ENCODE measurements around the gene PXK.

The PXK gene

DNA sequence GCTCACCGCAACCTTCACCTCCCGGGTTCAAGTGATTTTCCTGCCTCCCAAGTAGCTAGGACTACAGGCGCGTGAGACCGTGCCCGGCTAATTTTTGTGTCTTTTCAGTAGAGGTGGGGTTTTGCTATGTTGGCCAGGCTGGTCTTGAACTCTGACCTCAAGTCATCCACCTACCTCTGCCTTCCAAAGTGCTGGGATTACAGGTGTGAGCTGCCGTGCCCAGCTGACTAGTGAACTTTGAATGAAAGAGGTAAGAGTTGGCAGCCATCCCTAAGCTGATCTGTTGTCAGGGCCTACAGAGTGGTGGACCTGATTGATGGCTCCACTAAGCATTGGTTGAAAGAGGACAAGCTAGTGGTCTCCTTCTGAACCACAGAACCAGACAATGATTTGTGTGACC is 15.3 kb downstream of the PXK start:
- no peak for DNase-seq (ENCODE audit: low read depth in 2 of 2)

DNA sequence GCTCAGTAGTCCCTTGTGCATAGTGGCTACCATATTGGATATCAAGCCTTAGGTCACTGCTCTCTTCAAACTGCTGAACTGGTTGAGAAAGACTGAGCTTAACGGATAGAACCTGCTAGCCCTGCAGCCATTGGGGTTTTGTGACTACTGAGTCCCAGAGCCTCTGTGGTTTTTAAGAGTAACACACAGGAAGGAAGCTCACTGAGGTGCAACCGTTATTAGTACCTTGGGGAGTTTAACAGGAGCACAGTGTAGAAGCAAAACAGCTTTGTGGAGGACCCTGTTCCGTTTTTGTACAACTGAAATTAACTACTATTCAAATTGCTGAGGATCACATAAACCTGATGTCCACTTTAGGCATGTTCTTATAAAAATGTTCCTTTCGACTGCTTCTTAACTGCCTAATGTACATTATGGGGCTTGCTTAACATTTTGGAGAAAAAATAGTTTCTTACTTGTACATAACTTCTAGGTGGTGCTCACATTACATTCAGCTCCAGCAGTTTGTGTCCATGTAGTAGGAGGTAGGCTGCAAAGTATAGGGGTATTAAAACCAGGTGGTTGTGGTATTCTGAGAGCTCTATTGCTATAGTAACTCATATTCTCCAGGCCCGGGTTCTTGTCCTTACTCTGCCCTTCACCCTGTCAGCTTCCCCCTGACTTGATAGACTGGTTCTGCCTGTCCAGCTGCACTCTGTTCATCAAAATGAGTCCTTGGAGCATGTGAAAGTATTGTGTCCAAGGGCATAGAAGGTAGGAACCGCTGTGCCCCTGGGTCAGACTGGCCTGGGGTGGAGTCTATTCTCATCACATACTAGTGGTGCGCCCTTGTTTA is 17.3 kb downstream of the PXK start:
- no peak for DNase-seq (ENCODE audit: low read depth in 2 of 2)

DNA sequence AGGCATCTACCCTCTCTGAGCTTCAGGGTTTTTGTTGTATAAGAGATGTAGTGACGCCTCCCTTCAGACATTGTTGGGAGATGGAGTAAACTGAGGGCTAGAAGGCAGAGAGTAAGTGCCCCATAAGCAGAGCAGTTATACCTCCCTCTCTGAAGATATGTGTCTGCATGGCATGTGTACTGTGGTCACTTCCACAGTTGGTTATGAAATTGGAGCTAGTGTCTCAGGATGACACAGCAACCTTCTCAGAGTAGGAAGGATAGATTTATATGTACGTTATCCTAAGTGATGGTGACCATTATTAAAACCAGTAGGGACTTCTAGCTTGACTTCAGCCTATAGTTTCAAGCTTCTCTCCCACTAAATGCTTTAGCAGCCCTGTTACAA is 17.9 kb downstream of the PXK start:
- no peak for DNase-seq (ENCODE audit: low read depth in 2 of 2)

DNA sequence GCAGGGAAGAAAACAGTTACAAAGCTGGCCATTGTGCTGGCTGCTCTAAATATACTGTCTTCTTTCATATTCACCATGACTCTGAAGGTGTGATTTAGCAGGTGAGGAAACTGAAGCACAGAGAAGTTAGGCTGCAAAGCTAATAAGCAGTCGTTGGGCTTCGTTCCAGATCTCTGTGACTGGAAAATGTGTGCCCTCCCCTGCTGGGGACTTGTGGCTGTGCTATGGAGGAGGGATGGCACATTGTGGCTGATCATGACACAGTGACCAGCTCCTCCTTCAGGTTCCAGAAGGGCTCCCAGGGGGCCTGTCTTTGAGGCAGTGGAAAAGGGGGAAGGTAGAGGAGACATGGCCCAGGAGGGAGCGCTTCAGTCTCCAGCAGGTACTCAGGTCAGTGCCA is 19.2 kb downstream of the PXK start:
- no peak for DNase-seq (ENCODE audit: low read depth in 2 of 2)

DNA sequence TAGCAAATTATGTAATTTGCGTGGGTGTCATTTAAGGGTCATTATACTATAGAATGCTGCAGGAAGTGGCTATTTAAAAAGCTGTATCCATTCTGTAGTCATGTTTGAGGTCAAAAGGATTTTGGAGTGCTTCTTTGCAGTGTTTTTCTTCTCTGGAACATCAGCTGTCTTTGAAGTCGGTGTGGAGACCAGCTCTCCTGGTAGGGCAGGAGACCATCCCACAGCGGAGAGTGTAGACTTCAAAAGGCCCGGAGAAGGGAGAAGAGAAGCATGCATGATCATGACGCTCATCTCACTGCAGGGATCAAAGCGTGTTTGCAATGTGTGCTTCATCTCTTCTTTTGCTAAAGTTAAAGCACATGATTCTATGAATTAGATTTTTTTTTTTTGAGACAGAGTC is 19.9 kb downstream of the PXK start:
- DNase-seq (ENCODE audit: low read depth in 2 of 2): no peak

DNA sequence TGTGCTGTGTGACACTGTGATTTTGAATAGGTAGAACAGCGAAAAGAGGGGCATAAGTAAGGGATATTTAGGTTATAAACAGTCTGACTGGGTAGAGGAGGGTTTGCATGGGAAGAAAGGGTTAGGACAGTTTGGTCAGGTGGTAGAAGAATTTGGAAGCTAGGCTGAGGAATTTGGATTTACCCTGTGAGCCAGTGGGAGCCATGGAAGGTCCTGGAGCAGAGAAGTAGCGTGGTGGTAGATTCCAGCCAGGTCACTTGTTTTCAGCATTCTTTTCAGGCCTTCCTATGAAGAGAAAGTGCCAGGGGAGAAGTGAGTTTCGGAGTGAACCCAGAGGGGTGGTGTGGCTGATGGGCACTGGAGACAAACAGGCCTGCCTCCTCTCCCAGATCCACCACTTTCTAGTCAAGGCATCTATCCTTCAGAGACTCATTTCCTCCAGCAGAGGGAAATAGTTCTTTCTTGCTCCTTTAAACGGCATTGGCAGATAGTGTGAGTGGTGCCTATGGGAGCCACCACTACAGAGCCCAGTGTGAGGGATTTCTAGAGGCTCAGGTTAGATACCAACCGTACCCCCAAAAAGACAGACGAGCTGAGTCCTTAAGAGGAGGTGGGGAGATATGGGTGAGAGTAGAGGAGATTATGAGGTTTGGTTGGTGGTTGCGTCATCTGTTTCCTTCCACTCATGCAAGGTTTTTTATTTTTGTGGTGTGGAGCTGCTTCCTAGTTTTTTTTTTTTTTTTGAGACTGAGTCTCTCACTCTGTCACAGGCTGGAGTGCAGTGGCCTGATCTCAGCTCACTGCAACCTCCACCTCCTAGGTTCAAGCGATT is 21.2 kb downstream of the PXK start:
- no peak for DNase-seq (ENCODE audit: low read depth in 2 of 2)

DNA sequence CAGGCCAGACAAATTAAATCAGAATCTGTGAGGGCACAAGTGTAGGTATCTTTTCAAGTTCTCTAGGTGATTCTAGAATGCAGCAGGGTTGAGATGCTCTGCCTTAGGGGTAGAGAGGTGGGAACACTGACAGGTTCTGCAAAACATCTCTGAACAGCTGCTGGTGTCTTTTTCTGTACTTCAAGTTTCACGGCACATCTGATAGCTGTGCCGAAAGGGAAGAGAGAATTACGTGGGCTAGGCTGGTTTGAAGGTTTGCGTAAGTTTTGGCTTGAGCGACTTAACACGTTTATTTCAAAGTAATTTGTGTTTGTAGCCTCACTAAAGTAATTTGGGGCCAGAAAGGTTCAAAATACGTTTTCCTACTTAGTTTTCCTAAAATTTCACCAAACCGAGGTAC is 22.5 kb downstream of the PXK start:
- DNase-seq (ENCODE audit: low read depth in 2 of 2): no peak

DNA sequence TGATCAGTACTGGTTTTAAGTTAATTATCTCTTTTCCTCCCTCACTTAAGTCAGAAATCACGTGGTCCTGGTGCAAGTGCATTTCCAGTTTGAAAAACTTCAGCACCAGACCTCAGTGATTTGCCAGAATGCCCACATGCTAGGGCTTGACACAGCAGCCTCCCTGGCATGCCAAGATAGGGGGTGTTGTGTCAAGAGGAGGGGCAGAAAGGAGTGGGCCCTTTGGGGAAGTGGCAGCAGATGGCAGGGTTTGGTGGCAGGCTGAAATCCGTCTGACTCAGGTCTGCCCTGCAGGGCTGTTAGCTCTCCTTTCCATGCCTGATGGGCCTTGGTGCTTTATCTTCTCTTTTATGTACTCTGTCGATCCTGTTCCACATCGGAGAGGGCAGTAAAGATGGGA is 23.4 kb downstream of the PXK start:
- DNase-seq (ENCODE audit: low read depth in 2 of 2): no peak

DNA sequence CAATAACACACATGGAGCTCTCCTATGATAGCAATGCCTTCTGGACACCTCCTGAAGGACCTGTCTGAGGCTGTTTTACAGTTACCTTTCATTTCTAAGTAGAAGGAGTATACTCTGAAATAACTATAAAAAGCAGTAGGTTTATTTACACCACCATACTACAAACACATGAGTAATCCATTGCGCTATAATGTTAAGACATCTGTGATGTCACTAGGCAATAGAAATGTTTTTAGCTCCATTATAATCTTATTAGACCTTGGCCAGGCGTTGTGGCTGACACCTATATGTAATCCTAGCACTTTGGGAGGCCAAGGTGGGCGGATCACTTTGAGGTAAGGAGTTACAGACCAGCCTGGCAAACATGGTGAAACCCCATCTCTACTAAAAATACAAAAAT is 24.7 kb downstream of the PXK start:
- no peak for DNase-seq (ENCODE audit: low read depth in 2 of 2)

DNA sequence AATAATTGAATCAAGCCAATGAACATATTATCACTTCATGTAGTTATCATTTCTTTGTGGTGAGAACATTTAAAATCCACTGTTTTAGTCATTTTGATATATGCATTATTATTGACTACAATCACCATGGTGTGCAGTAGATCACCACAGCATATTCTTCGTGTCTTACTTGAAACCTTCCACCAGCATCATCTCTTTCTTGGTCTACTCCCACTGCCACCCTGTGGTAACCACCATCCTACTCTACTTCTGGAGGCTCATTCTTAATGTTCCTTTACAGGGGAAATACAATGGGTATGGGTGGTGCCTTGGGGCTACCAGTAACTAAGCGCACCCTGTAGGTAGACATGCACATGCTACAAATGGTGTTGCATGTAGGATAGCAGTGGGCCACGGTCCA is 25.4 kb downstream of the PXK start:
- no peak for DNase-seq (ENCODE audit: low read depth in 2 of 2)

DNA sequence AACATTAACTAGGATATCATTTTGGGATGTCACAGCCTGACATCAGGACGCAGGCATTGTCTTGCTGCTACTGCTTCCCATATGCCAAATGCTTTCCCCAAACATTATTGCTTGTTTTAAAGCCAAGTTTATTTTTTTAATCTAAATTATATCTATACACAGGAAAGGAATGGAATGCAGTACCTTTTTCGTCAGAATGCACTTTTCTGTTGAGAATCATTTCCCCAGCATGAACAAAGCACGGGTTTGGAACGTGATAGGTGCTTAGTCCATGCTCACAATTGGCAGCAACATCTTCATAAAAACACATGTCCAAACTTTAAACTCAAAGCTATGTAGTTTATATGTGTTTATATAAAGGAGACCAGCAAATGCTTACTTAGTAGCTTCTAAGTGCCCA is 26.1 kb downstream of the PXK start:
- no peak for DNase-seq (ENCODE audit: low read depth in 2 of 2)

DNA sequence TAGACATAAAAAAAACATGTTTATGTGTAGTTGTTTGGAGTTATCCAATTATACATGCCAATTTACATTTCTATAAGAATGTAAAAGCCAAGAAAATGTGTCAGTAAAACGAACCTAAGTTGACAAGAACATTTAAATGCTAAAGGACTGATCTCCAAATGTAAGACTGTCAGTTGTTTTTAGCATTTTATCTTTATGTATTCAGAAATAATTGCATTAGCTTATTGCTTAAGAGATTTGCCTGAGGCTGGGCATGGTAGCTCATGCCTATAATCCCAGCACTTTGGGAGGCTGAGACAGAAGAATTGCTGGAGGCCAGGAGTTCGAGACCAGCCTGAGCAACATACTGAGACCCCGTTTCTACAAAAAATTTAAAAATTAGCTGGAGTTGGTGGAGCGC is 26.9 kb downstream of the PXK start:
- no peak for DNase-seq (ENCODE audit: low read depth in 2 of 2)

DNA sequence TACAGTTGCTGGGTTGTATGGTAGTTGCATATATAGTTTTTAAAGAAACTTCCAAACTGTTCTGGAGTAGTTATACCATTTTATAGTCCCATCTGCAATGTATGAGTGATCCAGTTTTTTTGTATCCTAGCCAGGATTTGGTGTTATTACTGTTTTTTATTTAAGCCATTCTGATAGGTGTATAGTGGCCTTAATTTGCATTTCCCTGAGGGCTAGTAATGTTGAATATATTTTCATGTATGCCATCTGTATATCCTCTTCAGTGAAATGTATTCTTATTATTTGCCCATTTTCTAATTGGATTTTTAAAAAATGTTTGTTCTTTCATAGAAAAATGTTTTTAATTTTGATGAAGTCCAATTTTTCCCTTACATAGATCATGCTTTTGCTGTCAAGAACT is 29.2 kb downstream of the PXK start:
- DNase-seq (ENCODE audit: low read depth in 2 of 2): no peak

DNA sequence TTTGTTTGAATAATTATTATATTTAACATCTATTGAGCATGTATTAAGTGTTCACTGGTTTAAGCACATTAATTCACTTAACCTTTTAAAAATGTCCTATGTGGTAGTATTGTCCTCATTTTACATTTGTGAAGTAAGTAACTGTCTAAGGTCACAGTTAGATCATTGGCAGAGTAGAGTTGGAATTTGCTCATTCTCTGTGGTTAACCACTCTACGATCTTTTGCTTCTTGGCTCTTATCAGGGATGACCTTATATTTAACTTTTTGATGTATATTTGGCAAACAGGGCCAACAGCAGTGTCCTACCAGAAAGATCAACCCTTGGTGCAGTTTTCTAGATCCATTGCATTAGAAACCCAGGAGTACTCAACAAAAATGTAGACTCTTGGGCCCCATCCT is 34.0 kb downstream of the PXK start:
- DNase-seq (ENCODE audit: low read depth in 2 of 2): no peak

DNA sequence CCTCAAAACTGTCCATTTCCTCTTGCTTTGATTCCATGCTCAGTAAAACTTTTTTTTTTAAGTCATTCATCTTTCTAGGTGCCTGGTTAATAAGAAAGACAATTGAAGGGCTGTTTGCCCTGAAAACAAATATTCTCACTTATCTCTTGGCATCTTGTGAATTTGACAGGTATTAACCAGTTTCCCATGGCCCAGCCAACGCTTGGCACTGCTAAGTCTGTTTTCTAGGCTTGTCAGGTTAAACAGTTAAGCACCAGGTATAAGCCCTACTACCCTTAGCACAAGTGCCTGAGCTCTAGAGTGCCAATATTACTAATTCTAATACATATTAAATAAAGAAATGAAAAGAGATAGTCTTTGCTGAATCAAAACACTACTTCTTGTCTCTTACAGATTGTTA is 36.3 kb downstream of the PXK start:
- DNase-seq (ENCODE audit: low read depth in 2 of 2): no peak

DNA sequence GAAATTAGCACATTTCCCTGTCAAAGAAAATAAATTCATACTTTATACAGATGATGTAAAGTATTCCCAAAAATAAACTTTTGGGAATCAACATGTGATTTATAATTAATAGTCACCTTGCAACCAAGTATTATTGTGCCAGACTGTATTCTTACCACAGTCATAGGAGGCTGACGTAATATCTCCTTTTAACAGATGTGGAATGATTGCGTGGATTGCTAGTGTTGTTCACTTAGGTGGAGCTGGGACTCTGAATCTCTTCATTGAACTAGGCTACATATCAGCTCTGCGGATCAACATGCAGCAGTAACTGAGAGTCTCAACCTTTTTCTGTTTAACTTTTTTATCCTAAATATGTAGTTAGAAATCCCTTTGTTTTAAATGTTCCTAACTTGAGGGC is 37.2 kb downstream of the PXK start:
- DNase-seq (ENCODE audit: low read depth in 2 of 2): no peak

DNA sequence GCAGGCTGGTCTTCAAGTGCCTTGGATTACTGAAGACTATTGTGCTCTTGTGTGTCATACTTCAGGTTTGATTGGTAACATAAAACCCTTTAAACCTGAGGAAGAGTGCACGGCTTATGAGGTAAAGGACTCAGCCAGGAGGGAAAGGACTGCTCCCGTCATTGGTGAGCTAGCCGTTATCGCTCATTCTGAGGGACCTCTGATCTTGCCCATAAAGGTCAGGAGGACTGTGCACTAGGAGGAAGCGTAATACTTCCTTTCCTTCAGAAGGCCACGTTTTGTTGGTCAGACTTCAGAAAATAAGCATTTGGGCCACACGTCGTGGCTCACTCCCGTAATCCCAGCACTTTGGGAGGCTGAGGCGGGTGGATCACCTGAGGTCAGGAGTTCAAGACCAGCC is 37.7 kb downstream of the PXK start:
- DNase-seq (ENCODE audit: low read depth in 2 of 2): no peak

DNA sequence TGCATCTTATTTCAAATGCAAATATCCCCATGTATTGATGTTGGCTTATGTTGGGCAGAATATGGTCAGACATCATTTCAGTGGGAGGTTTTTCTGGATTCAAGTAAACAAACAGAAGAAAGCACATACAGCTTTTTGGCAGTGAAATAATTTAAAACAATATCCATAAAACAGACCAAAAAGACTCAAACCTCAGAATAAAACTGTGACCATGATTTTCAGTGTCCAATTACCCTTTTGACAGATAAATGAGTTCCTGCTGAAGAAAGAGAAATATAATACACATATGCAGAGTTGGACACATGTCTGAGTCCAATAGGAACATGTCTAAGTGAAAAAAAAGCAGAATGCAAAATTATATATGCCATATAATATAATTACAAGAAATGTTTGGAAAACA is 39.1 kb downstream of the PXK start:
- DNase-seq (ENCODE audit: low read depth in 2 of 2): no peak

DNA sequence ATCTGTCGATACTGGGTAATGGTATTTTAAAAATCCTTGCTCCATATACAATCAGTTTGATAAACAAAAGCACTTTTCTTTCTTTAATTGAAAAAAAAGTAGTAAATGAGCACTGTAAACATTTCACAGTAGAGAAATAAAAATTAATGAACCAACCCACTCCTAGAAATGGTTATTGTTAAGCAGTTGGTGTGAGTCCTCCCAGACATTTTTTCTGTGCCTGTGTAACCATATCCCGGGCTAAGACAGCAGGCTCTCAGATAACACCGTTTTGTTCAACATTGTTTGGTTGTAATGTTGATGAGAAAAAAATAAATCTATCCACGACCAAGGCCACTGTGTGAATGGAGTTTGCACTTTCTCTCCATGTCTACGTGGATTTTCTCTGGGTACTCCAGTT is 42.6 kb downstream of the PXK start:
- no peak for DNase-seq (ENCODE audit: low read depth in 2 of 2)

DNA sequence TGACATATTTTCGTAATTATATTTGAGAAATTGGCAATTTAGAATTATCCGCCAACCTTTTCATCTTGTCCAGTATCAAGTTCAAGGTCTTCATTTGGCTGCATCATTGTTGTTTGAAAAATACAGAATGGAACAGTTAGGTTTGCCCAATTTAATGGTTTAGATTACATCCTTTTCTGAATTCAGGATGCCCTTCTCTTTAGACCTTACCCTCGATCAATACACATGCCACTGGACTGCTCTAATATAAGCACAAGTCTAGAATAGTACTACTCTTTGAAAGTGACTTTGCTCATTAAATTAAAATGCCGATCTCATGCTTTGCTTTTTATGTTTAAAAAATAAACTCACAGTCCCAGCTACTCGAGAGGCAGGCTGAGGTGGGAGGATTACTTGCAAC is 44.5 kb downstream of the PXK start:
- DNase-seq (ENCODE audit: low read depth in 2 of 2): no peak

DNA sequence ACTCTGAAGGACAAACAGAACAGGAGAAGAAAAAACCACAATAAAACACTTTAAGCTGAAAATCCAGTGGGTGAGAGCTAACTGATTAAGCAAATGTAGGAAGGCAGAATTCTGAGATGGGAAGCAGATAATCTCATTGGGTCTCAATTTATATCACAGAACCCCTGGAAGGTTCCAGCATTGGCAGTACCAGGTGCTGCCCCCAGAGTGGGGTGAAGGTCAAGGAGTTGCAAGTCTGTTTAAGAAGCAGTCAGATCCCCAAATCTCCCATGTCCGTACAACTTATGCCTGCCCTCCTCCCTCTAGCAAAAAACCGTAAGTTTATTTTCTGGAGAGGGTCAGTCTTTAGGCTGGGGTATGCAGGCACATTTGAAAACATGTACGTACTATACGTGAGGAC is 45.1 kb downstream of the PXK start:
- DNase-seq (ENCODE audit: low read depth in 2 of 2): no peak

DNA sequence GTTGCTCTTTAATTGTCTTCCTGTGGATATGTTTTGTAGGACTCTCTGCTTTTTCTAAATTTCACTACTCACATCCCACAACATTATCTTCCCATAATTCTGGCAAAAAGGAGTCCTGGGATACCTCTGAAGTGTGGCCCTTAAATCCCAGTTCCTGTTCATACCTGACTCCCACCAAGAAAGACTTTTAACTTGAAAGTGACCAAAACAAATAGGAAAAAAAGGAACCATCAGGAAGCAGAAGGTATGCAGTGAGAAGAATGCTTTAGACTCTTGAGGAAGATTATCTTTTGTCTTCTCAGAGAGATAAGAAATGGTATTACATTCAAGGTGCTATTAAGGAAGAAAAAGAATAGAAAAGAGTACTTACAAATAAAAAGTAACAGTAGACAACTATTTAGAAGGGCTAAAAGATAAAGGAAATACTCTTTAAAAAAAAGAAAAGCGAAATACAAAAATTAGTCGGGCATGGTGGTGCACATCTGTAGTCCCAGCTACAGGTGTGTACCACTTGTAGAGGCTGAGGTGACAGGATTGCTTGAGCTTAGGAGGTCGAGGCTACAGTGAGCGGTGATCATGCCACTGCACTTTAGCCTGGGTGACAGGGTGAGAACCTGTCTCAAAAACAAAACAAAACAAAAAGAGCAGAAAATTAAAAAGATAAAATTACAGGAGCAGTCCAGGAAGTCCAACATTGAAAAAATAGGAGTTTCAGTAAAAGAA is 46.8 kb downstream of the PXK start:
- DNase-seq (ENCODE audit: low read depth in 2 of 2): no peak

DNA sequence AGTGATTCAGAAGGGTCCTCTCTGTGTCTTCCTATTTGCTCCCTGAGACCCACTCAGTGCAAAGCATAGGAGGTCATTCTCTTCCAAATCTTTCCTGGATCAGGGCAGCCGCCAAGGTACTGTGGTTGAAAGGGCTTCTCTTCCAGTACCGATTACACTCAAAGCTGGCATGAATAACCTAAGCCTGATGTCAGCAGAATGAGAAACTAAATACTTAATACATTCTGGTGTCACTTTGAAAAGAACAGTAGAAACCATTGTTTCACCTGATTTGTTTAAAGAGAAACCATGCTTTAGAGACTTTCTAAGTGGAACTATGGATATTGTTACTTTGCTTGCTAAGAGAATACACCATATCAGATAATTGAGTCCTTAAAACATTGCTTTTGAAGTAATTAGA is 50.8 kb downstream of the PXK start:
- DNase-seq (ENCODE audit: low read depth in 2 of 2): no peak

Measured in stimulated activated CD4-positive, alpha-beta T cell treated with anti-CD3 and anti-CD28 coated beads, Interleukin-4, amount 100 ng/mL, for 48 hours (primary cell).